ENCODE results near the gene WDR7. TPM values are rescaled to one million over a fixed set of nuclear protein-coding genes. Genes with fewer than 3 reads are reported as not detected.

Gene WDR7
- total and polyA plus RNA-seq, 2 donors, result 9.1 to 70.8 TPM

GRCh38 chr18:56980151-56980550 lies 329.0 kb downstream of the WDR7 start:
- Histone ChIP-seq H3K4me3 (ENCODE audit: low read depth, low read length) (no peak overlapping the region), H3K36me3 (ENCODE audit: insufficient read depth) (no peaks in the 10 kb centered on the region), H3K4me1 (ENCODE audit: insufficient read depth) (no peaks in the 10 kb centered on the region), H3K27ac (ENCODE audit: low read depth) (no peak overlapping the region)
- 93% methylated on average over 3 of the region's 3 CpGs for WGBS
- no peak for DNase-seq (ENCODE audit: extremely low spot score)

GRCh38 chr18:56982766-56983165 lies 331.6 kb downstream of the WDR7 start:
- H3K36me3 ChIP-seq (ENCODE audit: insufficient read depth), result no peaks in the 10 kb centered on the region
- H3K4me1 ChIP-seq (ENCODE audit: insufficient read depth), result no peaks in the 10 kb centered on the region
- no peak overlapping the region for H3K27ac ChIP-seq (ENCODE audit: low read depth)
- H3K4me3 ChIP-seq (ENCODE audit: low read depth, low read length), result no peak overlapping the region
- DNase-seq (ENCODE audit: extremely low spot score), result no peak

- no peak for DNase-seq (ENCODE audit: extremely low spot score)
- H3K4me1 ChIP-seq (ENCODE audit: insufficient read depth), result no peaks in the 10 kb centered on the region
- no peak overlapping the region for H3K4me3 ChIP-seq (ENCODE audit: low read depth, low read length)
- H3K36me3 ChIP-seq (ENCODE audit: insufficient read depth), result no peaks in the 10 kb centered on the region
- H3K27ac ChIP-seq (ENCODE audit: low read depth), result no peak overlapping the region
- WGBS, result 40% methylated on average over 1 of the region's 1 CpG
These were observed 332.3 kb downstream of the WDR7 start for GRCh38 chr18:56983275-56983992.

GRCh38 chr18:56984731-56985130 lies 333.6 kb downstream of the WDR7 start:
- 87% methylated on average over 5 of the region's 5 CpGs for WGBS
- Histone ChIP-seq H3K36me3 (ENCODE audit: insufficient read depth) (no peaks in the 10 kb centered on the region), H3K4me1 (ENCODE audit: insufficient read depth) (no peaks in the 10 kb centered on the region), H3K27ac (ENCODE audit: low read depth) (no peak overlapping the region), H3K4me3 (ENCODE audit: low read depth, low read length) (no peak overlapping the region)
- DNase-seq (ENCODE audit: extremely low spot score), result no peak

- H3K27ac ChIP-seq (ENCODE audit: low read depth), result no peak overlapping the region
- WGBS, result 92% methylated on average over 2 of the region's 2 CpGs
- H3K4me3 ChIP-seq (ENCODE audit: low read depth, low read length), result no peak overlapping the region
These were observed 335.7 kb downstream of the WDR7 start for GRCh38 chr18:56986829-56987228.

GRCh38 chr18:56987236-56987635 lies 336.1 kb downstream of the WDR7 start:
- no peak overlapping the region for H3K27ac ChIP-seq (ENCODE audit: low read depth)
- no peaks in the 10 kb centered on the region for H3K36me3 ChIP-seq (ENCODE audit: insufficient read depth)
- WGBS, result 89% methylated on average over 5 of the region's 5 CpGs
- no peak overlapping the region for H3K4me3 ChIP-seq (ENCODE audit: low read depth, low read length)
- no peak for DNase-seq (ENCODE audit: extremely low spot score)
- H3K4me1 ChIP-seq (ENCODE audit: insufficient read depth), result no peaks in the 10 kb centered on the region

More at GRCh38 chr18:56986829-56987228, 335.7 kb downstream of the WDR7 start:
- H3K4me1 ChIP-seq (ENCODE audit: insufficient read depth), result no peaks in the 10 kb centered on the region
- DNase-seq (ENCODE audit: extremely low spot score), result no peak
- H3K36me3 ChIP-seq (ENCODE audit: insufficient read depth), result no peaks in the 10 kb centered on the region

- WGBS, result 89% methylated on average over 3 of the region's 3 CpGs
- Histone ChIP-seq H3K4me1 (ENCODE audit: insufficient read depth) (no peaks in the 10 kb centered on the region), H3K27ac (ENCODE audit: low read depth) (no peak overlapping the region), H3K36me3 (ENCODE audit: insufficient read depth) (no peaks in the 10 kb centered on the region), H3K4me3 (ENCODE audit: low read depth, low read length) (no peak overlapping the region)
- no peak for DNase-seq (ENCODE audit: extremely low spot score)
These were observed 336.9 kb downstream of the WDR7 start for GRCh38 chr18:56988022-56988421.

- H3K4me3 ChIP-seq (ENCODE audit: low read depth, low read length), result no peak overlapping the region
- 97% methylated on average over 1 of the region's 1 CpG for WGBS
- DNase-seq (ENCODE audit: extremely low spot score), result no peak
These were observed 339.5 kb downstream of the WDR7 start for GRCh38 chr18:56990678-56991077.

GRCh38 chr18:56992777-56993176 lies 341.6 kb downstream of the WDR7 start:
- Histone ChIP-seq H3K27ac (ENCODE audit: low read depth) (no peak overlapping the region), H3K4me1 (ENCODE audit: insufficient read depth) (no peaks in the 10 kb centered on the region), H3K4me3 (ENCODE audit: low read depth, low read length) (no peak overlapping the region), H3K36me3 (ENCODE audit: insufficient read depth) (no peaks in the 10 kb centered on the region)
- no peak for DNase-seq (ENCODE audit: extremely low spot score)
- 89% methylated on average over 1 of the region's 1 CpG for WGBS

More at GRCh38 chr18:56990678-56991077, 339.5 kb downstream of the WDR7 start:
- Histone ChIP-seq H3K36me3 (ENCODE audit: insufficient read depth) (no peaks in the 10 kb centered on the region), H3K4me1 (ENCODE audit: insufficient read depth) (no peaks in the 10 kb centered on the region), H3K27ac (ENCODE audit: low read depth) (no peak overlapping the region)

GRCh38 chr18:56995579-56996188 lies 344.5 kb downstream of the WDR7 start:
- no peaks in the 10 kb centered on the region for H3K36me3 ChIP-seq (ENCODE audit: insufficient read depth)
- no peak overlapping the region for H3K4me3 ChIP-seq (ENCODE audit: low read depth, low read length)
- DNase-seq (ENCODE audit: extremely low spot score), result no peak
- WGBS, result 92% methylated on average over 4 of the region's 4 CpGs
- no peak overlapping the region for H3K27ac ChIP-seq (ENCODE audit: low read depth)
- H3K4me1 ChIP-seq (ENCODE audit: insufficient read depth), result no peaks in the 10 kb centered on the region

- Histone ChIP-seq H3K36me3 (ENCODE audit: insufficient read depth) (no peaks in the 10 kb centered on the region), H3K4me1 (ENCODE audit: insufficient read depth) (no peaks in the 10 kb centered on the region), H3K4me3 (ENCODE audit: low read depth, low read length) (no peak overlapping the region), H3K27ac (ENCODE audit: low read depth) (no peak overlapping the region)
- no peak for DNase-seq (ENCODE audit: extremely low spot score)
- WGBS, result 78% methylated on average over 2 of the region's 2 CpGs
These were observed 346.0 kb downstream of the WDR7 start for GRCh38 chr18:56997200-56997599.

- no peak overlapping the region for H3K4me3 ChIP-seq (ENCODE audit: low read depth, low read length)
- no peaks in the 10 kb centered on the region for H3K36me3 ChIP-seq (ENCODE audit: insufficient read depth)
- no peaks in the 10 kb centered on the region for H3K4me1 ChIP-seq (ENCODE audit: insufficient read depth)
- H3K27ac ChIP-seq (ENCODE audit: low read depth), result no peak overlapping the region
- DNase-seq (ENCODE audit: extremely low spot score), result no peak
- 93% methylated on average over 3 of the region's 3 CpGs for WGBS
These were observed 348.7 kb downstream of the WDR7 start for GRCh38 chr18:56999823-57000222.

- no peak for DNase-seq (ENCODE audit: extremely low spot score)
- Histone ChIP-seq H3K4me1 (ENCODE audit: insufficient read depth) (no peaks in the 10 kb centered on the region), H3K4me3 (ENCODE audit: low read depth, low read length) (no peak overlapping the region), H3K36me3 (ENCODE audit: insufficient read depth) (no peaks in the 10 kb centered on the region), H3K27ac (ENCODE audit: low read depth) (no peak overlapping the region)
- WGBS, result 65% methylated on average over 2 of the region's 2 CpGs
These were observed 351.5 kb downstream of the WDR7 start for GRCh38 chr18:57002627-57003026.

- DNase-seq (ENCODE audit: extremely low spot score), result no peak
- Histone ChIP-seq H3K27ac (ENCODE audit: low read depth) (no peak overlapping the region), H3K4me1 (ENCODE audit: insufficient read depth) (no peaks in the 10 kb centered on the region), H3K36me3 (ENCODE audit: insufficient read depth) (no peaks in the 10 kb centered on the region), H3K4me3 (ENCODE audit: low read depth, low read length) (no peak overlapping the region)
- 59% methylated on average over 2 of the region's 2 CpGs for WGBS
These were observed 352.2 kb downstream of the WDR7 start for GRCh38 chr18:57003342-57003741.
